ENCODE measurements around the gene RNF217. TPM values are rescaled to one million over a fixed set of nuclear protein-coding genes. Genes with fewer than 3 reads are reported as not detected.
A peak's percentile ranks its signal among the peaks of the same experiment; 100 is the strongest.
"Not testable (repeated sequence)": the region's sequence is repeated elsewhere in the genome, so short reads cannot be mapped to it uniquely, and the experiment has no call there.

Gene RNF217
- total and polyA plus RNA-seq, 10 donors: 0.89 to 17.1 (median 10.0) TPM

DNA sequence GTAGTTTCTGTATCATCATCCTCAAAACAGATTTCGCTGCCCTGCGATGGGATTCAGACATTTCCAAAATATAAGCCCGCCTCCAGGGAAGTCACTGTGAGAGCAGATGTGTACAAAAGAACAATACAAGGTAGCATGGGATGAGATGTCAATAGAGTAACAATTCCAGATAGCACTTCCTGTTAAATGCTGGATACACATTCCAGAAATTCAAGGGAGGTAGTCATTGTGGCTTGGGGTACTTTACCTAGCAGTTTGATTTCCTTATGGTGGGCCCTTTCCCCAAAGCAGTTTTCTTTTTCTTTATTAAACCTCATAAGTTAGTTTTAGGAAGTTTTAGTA is 2.5 kb downstream of the RNF217 start:
- peaks cover 0 to 8% (median 0%) of the 10 kb centered on the region in 6 donors for H3K36me3 ChIP-seq
- H3K4me1 ChIP-seq: peaks cover 0 to 56% (median 29%) of the 10 kb centered on the region in 6 donors
- no peaks in the 10 kb centered on the region for H3K9me3 ChIP-seq
- peak overlapping the region in 3 of 8 donors; percentile 64 to 83 (median 67) for H3K4me3 ChIP-seq
- TF ChIP-seq, protein P1, sequence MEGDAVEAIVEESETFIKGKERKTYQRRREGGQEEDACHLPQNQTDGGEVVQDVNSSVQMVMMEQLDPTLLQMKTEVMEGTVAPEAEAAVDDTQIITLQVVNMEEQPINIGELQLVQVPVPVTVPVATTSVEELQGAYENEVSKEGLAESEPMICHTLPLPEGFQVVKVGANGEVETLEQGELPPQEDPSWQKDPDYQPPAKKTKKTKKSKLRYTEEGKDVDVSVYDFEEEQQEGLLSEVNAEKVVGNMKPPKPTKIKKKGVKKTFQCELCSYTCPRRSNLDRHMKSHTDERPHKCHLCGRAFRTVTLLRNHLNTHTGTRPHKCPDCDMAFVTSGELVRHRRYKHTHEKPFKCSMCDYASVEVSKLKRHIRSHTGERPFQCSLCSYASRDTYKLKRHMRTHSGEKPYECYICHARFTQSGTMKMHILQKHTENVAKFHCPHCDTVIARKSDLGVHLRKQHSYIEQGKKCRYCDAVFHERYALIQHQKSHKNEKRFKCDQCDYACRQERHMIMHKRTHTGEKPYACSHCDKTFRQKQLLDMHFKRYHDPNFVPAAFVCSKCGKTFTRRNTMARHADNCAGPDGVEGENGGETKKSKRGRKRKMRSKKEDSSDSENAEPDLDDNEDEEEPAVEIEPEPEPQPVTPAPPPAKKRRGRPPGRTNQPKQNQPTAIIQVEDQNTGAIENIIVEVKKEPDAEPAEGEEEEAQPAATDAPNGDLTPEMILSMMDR (IDR thresholded peaks at IDR 0.05 in 8 of 11, conservative IDR thresholded peaks at IDR 0.05 in 3 of 11): no peak
- TF ChIP-seq POLR2A (IDR thresholded peaks at IDR 0.05) (no peak), POLR2AphosphoS5 (IDR thresholded peaks at IDR 0.05) (no peak)
- WGBS, 5 donors: 66 to 88% (median 79%) methylated on average over 3 of the region's 3 CpGs
- peak overlapping the region in 3 of 8 donors; percentile 87 to 91 (median 87) for H3K27ac ChIP-seq
- peaks cover 0 to 21% (median 5%) of the 10 kb centered on the region in 7 donors for H3K27me3 ChIP-seq (replicated peaks in 1 of 7)
- DNase-seq: no peak
- intact Hi-C loops (cut with DNase I; ENCODE audit: low total_unique reads): no loop called here

DNA sequence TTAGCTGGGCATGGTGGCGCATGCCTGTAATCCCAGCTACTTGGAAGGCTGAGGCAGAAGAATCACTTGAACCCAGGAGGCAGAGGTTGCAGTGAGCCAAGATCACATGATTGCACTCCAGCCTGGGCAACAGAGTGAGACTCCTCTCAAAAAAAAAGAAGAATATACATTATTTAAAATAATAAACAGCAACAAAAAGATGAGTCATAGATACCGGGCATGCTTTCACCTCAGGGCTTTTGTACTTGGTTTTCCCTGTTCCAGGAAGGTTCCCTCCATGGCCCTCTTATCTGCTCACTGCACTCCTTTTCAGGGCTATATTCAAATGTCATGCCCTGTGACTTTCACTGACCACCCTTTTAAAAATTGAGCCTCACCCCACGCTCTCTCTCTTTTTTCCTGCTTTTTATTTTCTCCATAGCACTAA is 3.2 kb downstream of the RNF217 start:
- H3K9me3 ChIP-seq; H3K27ac ChIP-seq; H3K36me3 ChIP-seq; intact Hi-C loops (cut with DNase I; ENCODE audit: low total_unique reads); DNase-seq: not testable (repeated sequence)
- Histone ChIP-seq H3K4me3 (peak overlapping the region in 1 of 8 donors; percentile 83), H3K4me1 (peaks cover 0 to 56% (median 29%) of the 10 kb centered on the region in 6 donors), H3K27me3 (replicated peaks in 1 of 7) (peaks cover 0 to 21% (median 5%) of the 10 kb centered on the region in 7 donors)
- 77 to 87% (median 84%) methylated on average over 3 of the region's 3 CpGs for WGBS, 5 donors

DNA sequence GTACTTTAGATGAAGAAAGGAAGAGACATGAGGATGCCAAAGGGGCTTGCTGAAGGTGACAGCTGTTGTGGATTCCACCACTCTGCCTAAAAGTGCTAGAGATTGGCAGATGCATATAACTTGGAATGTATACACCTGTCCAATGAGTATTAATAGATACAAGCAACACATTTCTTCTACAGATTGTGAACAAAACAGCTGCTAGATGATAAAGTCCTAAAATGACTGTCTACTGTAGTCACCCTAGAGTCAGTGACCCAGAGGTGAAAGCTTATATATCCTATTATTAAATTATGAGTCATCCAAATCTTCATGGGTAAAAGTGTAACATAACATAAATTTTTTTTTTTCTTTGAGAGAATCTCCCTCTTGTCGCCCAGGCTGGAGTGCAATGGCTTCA is 5.2 kb downstream of the RNF217 start:
- Histone ChIP-seq H3K27me3 (replicated peaks in 1 of 7) (peaks cover 0 to 10% (median 0%) of the 10 kb centered on the region in 7 donors), H3K27ac (no peak overlapping the region), H3K36me3 (peaks cover 0 to 26% (median 0%) of the 10 kb centered on the region in 6 donors), H3K4me3 (no peak overlapping the region), H3K9me3 (no peaks in the 10 kb centered on the region), H3K4me1 (peaks cover 0 to 41% (median 16%) of the 10 kb centered on the region in 6 donors)
- 85 to 100% (median 92%) methylated on average over 1 of the region's 1 CpG for WGBS, 5 donors
- intact Hi-C loops (cut with DNase I; ENCODE audit: low total_unique reads): no loop called here
- TF ChIP-seq, protein P1 (IDR thresholded peaks at IDR 0.05 in 8 of 11, conservative IDR thresholded peaks at IDR 0.05 in 3 of 11): no peak
- TF ChIP-seq POLR2A (IDR thresholded peaks at IDR 0.05) (no peak), POLR2AphosphoS5 (IDR thresholded peaks at IDR 0.05) (no peak)
- no peak for DNase-seq

DNA sequence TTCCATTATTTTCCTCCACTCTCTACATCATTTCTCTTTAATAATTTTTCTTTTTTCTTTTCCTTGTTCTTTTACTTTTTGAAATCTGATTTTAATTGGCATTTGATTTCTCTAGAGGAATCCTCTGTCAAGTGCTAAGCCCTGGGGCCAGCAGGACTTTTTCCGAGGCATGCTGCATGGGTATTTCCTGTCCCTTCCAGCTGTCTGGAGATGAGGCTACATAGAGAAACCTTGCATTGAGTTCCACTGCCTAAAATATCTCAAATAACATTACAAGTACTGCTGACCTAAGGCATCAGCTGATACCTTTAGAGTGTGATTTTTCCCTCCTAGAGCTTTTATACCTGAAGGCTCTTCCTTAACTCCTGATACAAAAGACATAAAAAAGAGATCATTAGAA is 6.2 kb downstream of the RNF217 start:
- no peak for DNase-seq
- no peak overlapping the region for H3K27ac ChIP-seq
- TF ChIP-seq POLR2AphosphoS5 (IDR thresholded peaks at IDR 0.05) (no peak), POLR2A (IDR thresholded peaks at IDR 0.05) (no peak)
- TF ChIP-seq, protein P1 (IDR thresholded peaks at IDR 0.05 in 8 of 11, conservative IDR thresholded peaks at IDR 0.05 in 3 of 11): no peak
- peaks cover 0 to 30% (median 0%) of the 10 kb centered on the region in 6 donors for H3K36me3 ChIP-seq
- H3K27me3 ChIP-seq (replicated peaks in 1 of 7): peaks cover 0 to under 1% (median 0%) of the 10 kb centered on the region in 7 donors
- intact Hi-C loops (cut with DNase I; ENCODE audit: low total_unique reads): no loop called here
- WGBS, 5 donors: 54 to 66% (median 61%) methylated on average over 1 of the region's 1 CpG
- peaks cover 0 to 32% (median 12%) of the 10 kb centered on the region in 6 donors for H3K4me1 ChIP-seq
- H3K9me3 ChIP-seq: no peaks in the 10 kb centered on the region
- no peak overlapping the region for H3K4me3 ChIP-seq
